Upper lobe of left lung (tissue), 4 donors: ENCODE data around the gene KAT7.

Experiments
- EP300 ChIP-seq, 4 donors: sonication (generic); formaldehyde crosslinking; IDR thresholded peaks; one replicate each; pipeline ENCODE4 v1.5.1; 2017; ENCODE audit warnings: antibody characterized with exemption in 4 of 4, control low read depth in 2 of 4
- POLR2A ChIP-seq, 4 donors: fragments of 450-650 bp; IDR thresholded peaks; one replicate each; pipeline ENCODE4 v1.5.1; 2016 to 2017; ENCODE audit warnings: antibody characterized with exemption in 4 of 4, mild to moderate bottlenecking in 2 of 4
- POLR2AphosphoS5 ChIP-seq, 2 donors: sonication (generic); formaldehyde crosslinking; IDR thresholded peaks; one replicate each; pipeline ENCODE4 v1.5.1; 2017; ENCODE audit warnings: antibody characterized with exemption in 2 of 2
- TF ChIP-seq, protein P1 (sequence below), 6 experiments: fragments of 450-650 bp in 4 of 6; fragments of 200-600 bp in 2 of 6; sonication (generic) in 2 of 6; IDR thresholded peaks; one replicate each; pipeline ENCODE4 v1.5.1; 2016 to 2019; ENCODE audit warnings: antibody characterized with exemption in 6 of 6

DNA sequence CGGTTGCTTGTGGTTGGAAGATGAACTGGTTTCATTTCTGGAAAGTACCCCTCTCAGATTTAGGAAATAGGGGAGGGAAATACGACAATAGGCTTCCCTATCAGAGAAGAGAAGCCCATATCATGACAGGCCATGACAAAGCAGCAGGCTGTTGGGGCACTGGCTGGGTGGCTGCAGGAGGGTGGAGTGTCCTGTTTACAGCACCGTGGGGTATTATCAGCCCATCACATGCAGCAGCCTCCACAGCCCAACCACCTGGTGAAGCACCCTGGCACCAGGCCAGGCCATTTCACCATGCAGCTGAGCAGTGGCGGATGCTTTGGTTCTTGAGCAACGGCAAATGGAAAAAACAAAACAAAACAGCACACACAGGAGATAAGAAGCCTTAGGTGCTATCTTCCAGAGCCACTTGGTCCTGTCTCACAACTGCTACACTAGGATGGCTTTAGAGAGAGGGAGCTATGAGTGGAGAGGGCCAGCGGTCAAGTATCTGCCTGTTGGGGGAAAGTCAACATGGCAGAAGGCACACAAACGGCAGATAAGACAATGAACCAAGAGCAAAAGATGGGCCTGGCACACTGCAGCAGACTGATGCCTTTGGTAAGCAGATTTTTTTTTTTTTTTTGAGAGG lies 48.7 kb upstream of the KAT7 start:
- TF ChIP-seq, protein P1, sequence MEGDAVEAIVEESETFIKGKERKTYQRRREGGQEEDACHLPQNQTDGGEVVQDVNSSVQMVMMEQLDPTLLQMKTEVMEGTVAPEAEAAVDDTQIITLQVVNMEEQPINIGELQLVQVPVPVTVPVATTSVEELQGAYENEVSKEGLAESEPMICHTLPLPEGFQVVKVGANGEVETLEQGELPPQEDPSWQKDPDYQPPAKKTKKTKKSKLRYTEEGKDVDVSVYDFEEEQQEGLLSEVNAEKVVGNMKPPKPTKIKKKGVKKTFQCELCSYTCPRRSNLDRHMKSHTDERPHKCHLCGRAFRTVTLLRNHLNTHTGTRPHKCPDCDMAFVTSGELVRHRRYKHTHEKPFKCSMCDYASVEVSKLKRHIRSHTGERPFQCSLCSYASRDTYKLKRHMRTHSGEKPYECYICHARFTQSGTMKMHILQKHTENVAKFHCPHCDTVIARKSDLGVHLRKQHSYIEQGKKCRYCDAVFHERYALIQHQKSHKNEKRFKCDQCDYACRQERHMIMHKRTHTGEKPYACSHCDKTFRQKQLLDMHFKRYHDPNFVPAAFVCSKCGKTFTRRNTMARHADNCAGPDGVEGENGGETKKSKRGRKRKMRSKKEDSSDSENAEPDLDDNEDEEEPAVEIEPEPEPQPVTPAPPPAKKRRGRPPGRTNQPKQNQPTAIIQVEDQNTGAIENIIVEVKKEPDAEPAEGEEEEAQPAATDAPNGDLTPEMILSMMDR (IDR thresholded peaks at IDR 0.05): no peak
- TF ChIP-seq POLR2A (IDR thresholded peaks at IDR 0.05) (no peak), EP300 (IDR thresholded peaks at IDR 0.05) (peak in 1 of 4 donors; percentile 60), POLR2AphosphoS5 (IDR thresholded peaks at IDR 0.05) (peak; percentile 55 to 81)
